GM12801 (cell line): Measurements from ENCODE around the gene ZNF620.

Experiments
- CTCF ChIP-seq: IDR thresholded peaks from one replicate; pipeline ENCODE4 v1.5.1; 2011; ENCODE audit warnings: control low read depth; ENCODE audit not compliant: insufficient read length; ENCODE audit errors: extremely low read depth

Gene ZNF620

GRCh38 chr3:40464339-40465110 is 41.3 kb upstream of the ZNF620 start:
- TF ChIP-seq CTCF, result no peak

GRCh38 chr3:40465111-40465407 is 40.8 kb upstream of the ZNF620 start:
- no peak for TF ChIP-seq CTCF

DNA sequence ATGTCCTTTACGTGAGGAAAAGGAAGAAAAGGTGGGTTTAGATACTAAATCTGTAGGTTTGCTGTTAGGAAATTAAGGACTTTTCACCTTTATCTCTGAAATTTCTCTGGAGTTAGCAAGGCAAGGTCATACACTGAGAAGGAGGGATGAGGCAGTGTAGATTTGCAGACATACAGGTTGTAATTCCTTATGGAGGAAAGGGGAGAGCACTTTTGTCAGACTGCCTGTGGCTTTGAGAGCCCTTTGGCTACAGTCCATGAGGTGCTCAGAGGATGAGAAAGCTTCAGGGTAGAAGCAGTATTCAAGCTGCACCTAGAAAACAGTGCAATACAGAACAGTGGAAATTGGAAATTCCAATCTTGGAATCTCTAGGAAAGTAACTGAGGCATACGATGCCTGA is 40.4 kb upstream of the ZNF620 start:
- no peak for TF ChIP-seq CTCF

DNA sequence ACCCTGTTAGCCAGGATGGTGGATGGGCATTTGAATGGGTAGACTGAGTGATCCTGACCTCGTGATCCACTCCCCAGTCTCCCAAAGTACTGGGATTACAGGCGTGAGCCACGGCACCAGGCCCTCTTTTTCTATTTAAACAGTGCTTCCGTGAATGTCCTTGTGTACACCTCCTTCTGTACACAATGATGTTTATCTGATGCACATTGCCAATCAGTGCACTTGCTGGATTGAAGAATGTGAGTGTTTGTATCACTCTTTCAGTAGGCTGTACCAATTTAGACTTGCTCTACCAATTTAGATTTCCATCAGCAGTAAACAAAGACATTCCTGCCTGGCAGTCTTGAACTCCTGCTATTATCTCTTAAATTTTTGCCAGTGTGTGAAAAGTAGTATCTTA is 37.8 kb upstream of the ZNF620 start:
- TF ChIP-seq CTCF, result no peak

DNA sequence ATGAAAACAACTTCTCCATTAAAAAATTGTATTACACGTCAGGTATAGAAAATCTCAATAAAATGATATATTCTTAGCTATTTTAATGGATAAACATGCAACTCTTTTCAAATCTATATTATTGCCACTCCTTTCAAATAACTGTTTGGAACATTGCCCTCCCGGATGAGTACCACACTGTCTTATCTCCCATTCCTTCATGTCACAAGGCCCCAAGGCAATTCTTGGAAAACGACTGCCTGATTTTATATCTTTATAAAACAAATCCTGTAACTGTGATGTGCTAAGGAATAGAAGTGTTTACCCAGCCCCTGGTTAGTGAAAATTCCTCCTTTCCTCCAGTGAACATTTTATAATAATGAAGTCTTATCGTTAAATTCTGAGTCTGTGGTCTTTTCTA is 35.1 kb upstream of the ZNF620 start:
- TF ChIP-seq CTCF, result no peak

DNA sequence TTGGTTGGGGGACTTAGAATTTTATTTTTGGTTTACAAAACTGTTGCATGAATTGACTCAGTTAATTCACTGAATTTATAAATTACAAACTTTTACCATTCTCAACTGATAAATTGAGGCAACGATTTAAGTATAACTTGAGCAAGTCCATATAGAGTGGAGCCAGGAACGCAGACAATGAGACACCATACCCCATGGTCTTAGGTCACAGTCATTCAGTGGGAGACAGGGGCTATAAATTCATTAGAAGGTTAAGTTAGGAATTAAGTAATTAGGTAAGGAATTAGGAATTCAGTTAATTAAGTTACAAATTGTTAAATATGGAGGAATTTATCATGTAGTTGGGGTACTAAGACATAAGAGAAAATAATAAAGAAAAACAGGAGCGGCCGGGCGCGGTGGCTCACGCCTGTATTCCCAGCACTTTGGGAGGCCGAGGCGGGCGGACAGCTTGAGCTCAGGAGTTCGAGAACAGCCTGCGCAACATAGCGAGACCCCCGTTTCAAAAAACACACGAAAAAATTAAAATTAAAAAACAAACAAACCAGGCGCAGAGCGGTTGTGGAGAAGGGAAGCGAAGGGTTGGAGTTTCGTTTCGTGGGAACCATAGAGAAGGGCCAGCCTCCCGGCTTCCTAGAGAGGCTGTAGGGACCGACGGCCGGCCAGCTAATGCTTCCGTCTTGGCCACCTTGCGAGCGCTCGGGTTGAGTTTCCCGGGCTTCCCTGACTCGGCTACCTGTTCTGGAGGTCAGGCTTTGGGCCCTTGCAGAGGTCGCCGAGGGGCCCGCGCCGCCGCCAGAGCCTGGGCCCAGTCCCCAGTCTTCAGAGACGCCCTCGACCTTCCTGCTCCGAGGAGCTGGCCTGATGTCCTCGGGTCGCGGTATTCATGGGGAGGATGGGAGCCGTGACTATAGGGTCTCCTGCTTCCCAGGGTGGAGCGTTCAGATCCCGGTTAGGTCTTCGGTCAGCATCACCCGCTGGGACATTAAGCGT is 29.1 kb upstream of the ZNF620 start, which contains the start of gene ZNF619:
Gene ZNF619, plus strand, starts transcription at position 645 of the 993 bp plus-strand sequence. CDS start 858 bp downstream, outside the sequence.
- TF ChIP-seq CTCF, result no peak

DNA sequence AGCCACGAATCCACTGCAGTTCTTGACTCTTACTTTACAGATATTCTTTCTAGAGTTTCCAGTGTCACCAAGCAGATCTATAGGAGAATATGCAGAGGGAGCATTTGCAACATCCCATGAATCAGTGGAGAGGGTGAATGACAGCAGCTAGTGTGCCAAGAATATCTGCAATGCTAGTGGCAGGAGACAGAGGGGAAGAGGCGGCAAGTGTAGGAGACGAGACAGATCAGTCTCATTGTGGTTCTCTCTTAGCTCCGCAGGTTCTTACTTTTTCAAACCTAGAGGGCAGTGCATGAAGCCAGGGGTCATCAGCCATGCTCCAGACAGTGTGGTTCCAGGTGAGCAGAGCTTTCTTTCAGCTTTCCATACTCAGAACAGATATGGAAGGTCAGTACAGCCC is 28.2 kb upstream of the ZNF620 start:
- TF ChIP-seq CTCF, result no peak
